DND-41 (cell line): ENCODE data around the gene BBS12.

ENCODE experiments used
- ATAC-seq: fragments of 200-7000 bp; cut with Tn5 transposase; 3 replicates; pipeline ENCODE4 v1.9.1; 2021; ENCODE audit warnings: low read depth; ENCODE audit not compliant: insufficient read depth
- DNase-seq: peaks from one replicate; pipeline ENCODE4 v3.0.0-alpha.2; 2020
- H2AFZ ChIP-seq: 2 replicates; pipeline ENCODE4 v1.6.0; 2012; ENCODE audit warnings: low read depth, low read length
- H3K27ac ChIP-seq: 2 replicates; pipeline ENCODE4 v1.5.1; 2012; ENCODE audit warnings: low read length, inconsistent platforms
- H3K27me3 ChIP-seq: fragments of 200-600 bp; sonication (generic); 2 replicates; pipeline ENCODE4 v1.6.0; 2012; ENCODE audit warnings: low read length, mild to moderate bottlenecking, inconsistent platforms; ENCODE audit not compliant: insufficient read depth, poor library complexity
- H3K36me3 ChIP-seq: 2 replicates; pipeline ENCODE4 v1.5.1; 2012; ENCODE audit warnings: low read length, inconsistent platforms; ENCODE audit not compliant: insufficient read depth
- H3K4me1 ChIP-seq: 2 replicates; pipeline ENCODE4 v1.5.1; 2012; ENCODE audit warnings: mild to moderate bottlenecking, low read length; ENCODE audit not compliant: insufficient read depth
- H3K4me2 ChIP-seq: 2 replicates; pipeline ENCODE4 v1.6.0; 2012; ENCODE audit warnings: mild to moderate bottlenecking, moderate library complexity, low read length, inconsistent platforms; ENCODE audit not compliant: insufficient read depth
- H3K4me3 ChIP-seq, 2 experiments: fragments of 200-600 bp in 1 of 2; shearing (Covaris generic) in 1 of 2; 2 replicates each; pipeline ENCODE4 v1.5.1; 2012 to 2016; ENCODE audit warnings: inconsistent platforms in 2 of 2, low read length in 2 of 2, mild to moderate bottlenecking in 2 of 2, low read depth in 1 of 2, moderate library complexity in 1 of 2
- H3K79me2 ChIP-seq: 2 replicates; pipeline ENCODE4 v1.6.0; 2012; ENCODE audit warnings: low read length, inconsistent platforms; ENCODE audit not compliant: insufficient read depth
- H3K9ac ChIP-seq: 2 replicates; pipeline ENCODE4 v1.6.0; 2012; ENCODE audit warnings: low read depth, mild to moderate bottlenecking, inconsistent platforms, low read length, moderate library complexity
- H3K9me3 ChIP-seq: 2 replicates; pipeline ENCODE4 v1.5.1; 2012; ENCODE audit warnings: low read length, moderate library complexity, mild to moderate bottlenecking, inconsistent platforms; ENCODE audit not compliant: insufficient read depth, severe bottlenecking
- H4K20me1 ChIP-seq: 2 replicates; pipeline ENCODE4 v1.6.0; 2012; ENCODE audit warnings: low read length; ENCODE audit not compliant: insufficient read depth
- EZH2 ChIP-seq: IDR thresholded peaks from 3 replicates; pipeline ENCODE4 v1.6.1; 2012; ENCODE audit warnings: borderline replicate concordance, low read depth, mild to moderate bottlenecking, moderate library complexity, low read length, inconsistent platforms; ENCODE audit not compliant: severe bottlenecking
- TF ChIP-seq, protein P1 (sequence below): IDR thresholded peaks from 2 replicates; pipeline ENCODE4 v1.5.1; 2012; ENCODE audit warnings: borderline replicate concordance, low read length, moderate library complexity, mild to moderate bottlenecking; ENCODE audit not compliant: poor library complexity, severe bottlenecking; ENCODE audit errors: extremely low read depth

BBS12 gene

GRCh38 chr4:122709236-122709635, 23.3 kb upstream of the BBS12 start:
- Histone ChIP-seq H3K4me3 (no peak overlapping the region), H3K36me3 (no peaks in the 10 kb centered on the region), H3K4me2 (no peak overlapping the region), H3K4me1 (no peaks in the 10 kb centered on the region), H3K9me3 (no peaks in the 10 kb centered on the region), H3K9ac (no peak overlapping the region), H3K79me2 (no peaks in the 10 kb centered on the region), H3K27ac (no peak overlapping the region), H2AFZ (no peak overlapping the region), H3K27me3 (peaks cover 19% of the 10 kb centered on the region), H4K20me1 (no peaks in the 10 kb centered on the region)
- ATAC-seq (no peak), DNase-seq (no peak)
- TF ChIP-seq, protein P1, sequence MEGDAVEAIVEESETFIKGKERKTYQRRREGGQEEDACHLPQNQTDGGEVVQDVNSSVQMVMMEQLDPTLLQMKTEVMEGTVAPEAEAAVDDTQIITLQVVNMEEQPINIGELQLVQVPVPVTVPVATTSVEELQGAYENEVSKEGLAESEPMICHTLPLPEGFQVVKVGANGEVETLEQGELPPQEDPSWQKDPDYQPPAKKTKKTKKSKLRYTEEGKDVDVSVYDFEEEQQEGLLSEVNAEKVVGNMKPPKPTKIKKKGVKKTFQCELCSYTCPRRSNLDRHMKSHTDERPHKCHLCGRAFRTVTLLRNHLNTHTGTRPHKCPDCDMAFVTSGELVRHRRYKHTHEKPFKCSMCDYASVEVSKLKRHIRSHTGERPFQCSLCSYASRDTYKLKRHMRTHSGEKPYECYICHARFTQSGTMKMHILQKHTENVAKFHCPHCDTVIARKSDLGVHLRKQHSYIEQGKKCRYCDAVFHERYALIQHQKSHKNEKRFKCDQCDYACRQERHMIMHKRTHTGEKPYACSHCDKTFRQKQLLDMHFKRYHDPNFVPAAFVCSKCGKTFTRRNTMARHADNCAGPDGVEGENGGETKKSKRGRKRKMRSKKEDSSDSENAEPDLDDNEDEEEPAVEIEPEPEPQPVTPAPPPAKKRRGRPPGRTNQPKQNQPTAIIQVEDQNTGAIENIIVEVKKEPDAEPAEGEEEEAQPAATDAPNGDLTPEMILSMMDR, result no peak
- TF ChIP-seq EZH2, result no peak

GRCh38 chr4:122710434-122711308, 21.8 kb upstream of the BBS12 start:
- no peak overlapping the region for H2AFZ ChIP-seq

GRCh38 chr4:122711919-122712318, 20.6 kb upstream of the BBS12 start:
- H3K36me3 ChIP-seq, result no peaks in the 10 kb centered on the region
- TF ChIP-seq, protein P1, result no peak
- TF ChIP-seq EZH2, result no peak
- H3K27me3 ChIP-seq, result peaks cover 12% of the 10 kb centered on the region
- H3K27ac ChIP-seq, result no peak overlapping the region
- no peak overlapping the region for H3K4me2 ChIP-seq
- no peak overlapping the region for H2AFZ ChIP-seq
- DNase-seq (no peak), ATAC-seq (no peak)
- no peaks in the 10 kb centered on the region for H3K79me2 ChIP-seq
- no peaks in the 10 kb centered on the region for H3K9me3 ChIP-seq
- H4K20me1 ChIP-seq, result no peaks in the 10 kb centered on the region
- no peak overlapping the region for H3K9ac ChIP-seq
- H3K4me1 ChIP-seq, result no peaks in the 10 kb centered on the region
- H3K4me3 ChIP-seq, result no peak overlapping the region

More at GRCh38 chr4:122710434-122711308, 21.8 kb upstream of the BBS12 start:
- Histone ChIP-seq H3K9ac (no peak overlapping the region), H3K4me2 (no peak overlapping the region), H3K79me2 (no peaks in the 10 kb centered on the region), H4K20me1 (no peaks in the 10 kb centered on the region), H3K4me3 (no peak overlapping the region), H3K27me3 (peaks cover 12% of the 10 kb centered on the region), H3K36me3 (no peaks in the 10 kb centered on the region), H3K4me1 (no peaks in the 10 kb centered on the region), H3K9me3 (no peaks in the 10 kb centered on the region), H3K27ac (no peak overlapping the region)
- ATAC-seq, result no peak
- no peak for DNase-seq
- TF ChIP-seq EZH2, result no peak
- TF ChIP-seq, protein P1, result no peak
